Vagina (tissue), 2 donors: ENCODE data around the gene TMEM244.

Experiments used
- POLR2A ChIP-seq, 2 donors: fragments of 450-650 bp; IDR thresholded peaks; one replicate each; pipeline ENCODE4 v1.6.1; 2017; ENCODE audit warnings: antibody characterized with exemption in 2 of 2, mild to moderate bottlenecking in 2 of 2, moderate library complexity in 2 of 2
- TF ChIP-seq, protein P1 (sequence below), 3 experiments: fragments of 450-650 bp in 2 of 3; fragments of 200-600 bp in 1 of 3; sonication (generic) in 1 of 3; IDR thresholded peaks; one replicate each; pipeline ENCODE4 v1.5.1; 2017 to 2019; ENCODE audit warnings: antibody characterized with exemption in 3 of 3, mild to moderate bottlenecking in 2 of 3, moderate library complexity in 2 of 3

DNA sequence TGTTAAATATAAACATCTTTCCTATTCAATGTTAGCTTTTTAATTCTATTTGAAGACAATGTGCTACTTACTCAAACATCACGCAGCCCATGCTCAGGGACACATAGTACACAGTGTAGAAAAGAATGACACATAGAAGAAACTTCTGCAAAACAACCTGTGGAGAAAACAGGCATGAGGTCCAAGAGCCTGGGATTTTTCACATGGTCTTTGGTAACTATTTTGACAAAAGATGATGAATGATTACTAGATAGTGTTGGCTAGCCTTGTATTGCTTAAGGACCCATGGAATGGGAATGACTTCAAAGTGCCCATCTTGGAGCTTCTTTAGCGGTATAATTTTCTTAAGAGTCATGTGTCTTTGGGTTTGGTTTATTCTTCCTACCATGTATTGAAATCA is 15.4 kb downstream of the TMEM244 start:
- TF ChIP-seq, protein P1, sequence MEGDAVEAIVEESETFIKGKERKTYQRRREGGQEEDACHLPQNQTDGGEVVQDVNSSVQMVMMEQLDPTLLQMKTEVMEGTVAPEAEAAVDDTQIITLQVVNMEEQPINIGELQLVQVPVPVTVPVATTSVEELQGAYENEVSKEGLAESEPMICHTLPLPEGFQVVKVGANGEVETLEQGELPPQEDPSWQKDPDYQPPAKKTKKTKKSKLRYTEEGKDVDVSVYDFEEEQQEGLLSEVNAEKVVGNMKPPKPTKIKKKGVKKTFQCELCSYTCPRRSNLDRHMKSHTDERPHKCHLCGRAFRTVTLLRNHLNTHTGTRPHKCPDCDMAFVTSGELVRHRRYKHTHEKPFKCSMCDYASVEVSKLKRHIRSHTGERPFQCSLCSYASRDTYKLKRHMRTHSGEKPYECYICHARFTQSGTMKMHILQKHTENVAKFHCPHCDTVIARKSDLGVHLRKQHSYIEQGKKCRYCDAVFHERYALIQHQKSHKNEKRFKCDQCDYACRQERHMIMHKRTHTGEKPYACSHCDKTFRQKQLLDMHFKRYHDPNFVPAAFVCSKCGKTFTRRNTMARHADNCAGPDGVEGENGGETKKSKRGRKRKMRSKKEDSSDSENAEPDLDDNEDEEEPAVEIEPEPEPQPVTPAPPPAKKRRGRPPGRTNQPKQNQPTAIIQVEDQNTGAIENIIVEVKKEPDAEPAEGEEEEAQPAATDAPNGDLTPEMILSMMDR (IDR thresholded peaks at IDR 0.05): no peak
- no peak for TF ChIP-seq POLR2A (IDR thresholded peaks at IDR 0.05)
